ENCODE measurements around the gene GLO1. TPM values are rescaled to one million over a fixed set of nuclear protein-coding genes. Genes with fewer than 3 reads are reported as not detected.

GLO1 gene
- total and polyA plus RNA-seq, 2 donors from 2014 or later = 67.3 to 126 TPM

DNA sequence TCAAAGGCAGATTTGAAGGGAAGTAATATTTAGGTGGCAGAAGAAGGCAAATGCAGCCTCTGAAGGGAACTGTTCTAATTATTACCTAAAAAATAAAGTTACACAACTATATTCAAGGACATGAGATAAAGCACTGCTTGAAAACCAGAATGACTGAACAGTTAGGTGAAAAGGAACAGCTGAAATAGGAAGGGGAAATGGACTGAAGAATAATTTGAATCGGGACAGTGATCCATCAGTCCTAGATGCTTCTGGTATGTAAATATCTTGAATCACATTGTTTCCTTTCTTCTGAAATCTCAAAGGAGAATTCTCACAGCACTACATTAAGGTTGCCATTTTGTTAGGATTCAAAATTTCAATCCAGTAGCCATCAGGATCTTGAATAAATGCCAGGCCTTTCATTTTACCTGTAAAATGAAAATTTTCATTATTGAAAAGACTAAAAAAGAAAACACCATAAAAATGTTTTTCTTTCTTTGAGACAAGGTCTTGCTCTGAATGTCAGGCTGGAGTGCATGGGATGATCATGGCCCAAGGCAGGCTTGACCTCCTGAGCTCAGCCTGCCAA, 25.9 kb downstream of the GLO1 start:
- H3K4me1 ChIP-seq (ENCODE audit: control insufficient read depth in 2 of 3, insufficient read depth in 2 of 3, low read depth in 1 of 3, low read length in 3 of 3) = no peaks in the 10 kb centered on the region
- no peak overlapping the region for H3K27ac ChIP-seq (ENCODE audit: low read depth in 2 of 2, low read length in 2 of 2)
- no peaks in the 10 kb centered on the region for H3K9me3 ChIP-seq (ENCODE audit: control insufficient read depth in 2 of 3, insufficient read depth in 1 of 3, low read length in 3 of 3)
- DNase-seq (no peak), FAIRE-seq (no peak)
- TF ChIP-seq, protein P1, sequence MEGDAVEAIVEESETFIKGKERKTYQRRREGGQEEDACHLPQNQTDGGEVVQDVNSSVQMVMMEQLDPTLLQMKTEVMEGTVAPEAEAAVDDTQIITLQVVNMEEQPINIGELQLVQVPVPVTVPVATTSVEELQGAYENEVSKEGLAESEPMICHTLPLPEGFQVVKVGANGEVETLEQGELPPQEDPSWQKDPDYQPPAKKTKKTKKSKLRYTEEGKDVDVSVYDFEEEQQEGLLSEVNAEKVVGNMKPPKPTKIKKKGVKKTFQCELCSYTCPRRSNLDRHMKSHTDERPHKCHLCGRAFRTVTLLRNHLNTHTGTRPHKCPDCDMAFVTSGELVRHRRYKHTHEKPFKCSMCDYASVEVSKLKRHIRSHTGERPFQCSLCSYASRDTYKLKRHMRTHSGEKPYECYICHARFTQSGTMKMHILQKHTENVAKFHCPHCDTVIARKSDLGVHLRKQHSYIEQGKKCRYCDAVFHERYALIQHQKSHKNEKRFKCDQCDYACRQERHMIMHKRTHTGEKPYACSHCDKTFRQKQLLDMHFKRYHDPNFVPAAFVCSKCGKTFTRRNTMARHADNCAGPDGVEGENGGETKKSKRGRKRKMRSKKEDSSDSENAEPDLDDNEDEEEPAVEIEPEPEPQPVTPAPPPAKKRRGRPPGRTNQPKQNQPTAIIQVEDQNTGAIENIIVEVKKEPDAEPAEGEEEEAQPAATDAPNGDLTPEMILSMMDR (IDR thresholded peaks at IDR 0.05; ENCODE audit: borderline replicate concordance, extremely low read depth, insufficient read depth) = no peak
- no peak overlapping the region for H3K4me3 ChIP-seq (ENCODE audit: low read length in 3 of 3)
- intact Hi-C loops (cut with DNase I) = no loop called here
- H3K27me3 ChIP-seq (ENCODE audit: control insufficient read depth, insufficient read depth, low read length) = no peaks in the 10 kb centered on the region
- H3K36me3 ChIP-seq (ENCODE audit: control insufficient read depth in 2 of 3, insufficient read depth in 3 of 3, low read length in 3 of 3) = peaks cover 3 to 9% (median 4%) of the 10 kb centered on the region in 3 donors
- H3K9ac ChIP-seq (ENCODE audit: low read length in 3 of 3) = no peak overlapping the region

DNA sequence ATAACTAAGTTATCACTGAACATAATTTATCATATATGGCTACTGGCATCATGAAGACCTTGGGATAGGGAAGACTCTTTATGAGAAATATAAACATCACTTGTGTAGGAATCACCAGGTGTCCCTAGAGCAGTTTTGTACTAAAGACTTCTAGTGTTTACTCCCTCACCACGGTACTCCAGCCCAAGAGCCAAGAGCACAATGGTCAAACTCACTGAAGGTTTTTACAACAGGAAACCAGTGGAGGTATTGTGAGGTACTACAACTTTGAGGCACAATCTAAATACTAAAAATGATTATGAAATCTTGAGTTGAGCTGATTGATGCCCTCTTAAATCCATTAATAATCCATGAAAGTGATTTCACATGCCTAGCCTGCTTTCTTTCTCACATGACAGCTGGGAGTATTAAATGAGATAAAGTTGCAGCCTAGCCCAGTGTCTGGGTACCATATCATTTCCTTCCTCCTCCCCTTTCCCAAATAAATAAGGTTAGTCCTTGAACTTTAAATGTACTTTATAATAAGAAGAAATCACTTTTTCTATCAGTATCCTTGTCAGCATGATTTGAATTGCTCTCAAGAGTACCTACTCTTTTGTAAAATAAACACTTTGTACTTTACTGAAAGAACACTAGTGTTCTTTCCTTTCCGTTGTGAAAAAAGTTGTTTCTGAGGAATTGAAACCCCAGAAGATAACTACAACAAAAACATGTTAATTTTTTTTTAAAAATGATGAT, 26.5 kb downstream of the GLO1 start:
- no peaks in the 10 kb centered on the region for H3K27me3 ChIP-seq (ENCODE audit: control insufficient read depth, insufficient read depth, low read length)
- H3K27ac ChIP-seq (ENCODE audit: low read depth in 2 of 2, low read length in 2 of 2) = no peak overlapping the region
- FAIRE-seq (no peak), DNase-seq (no peak)
- TF ChIP-seq, protein P1 (IDR thresholded peaks at IDR 0.05; ENCODE audit: borderline replicate concordance, extremely low read depth, insufficient read depth) = no peak
- H3K9ac ChIP-seq (ENCODE audit: low read length in 3 of 3) = no peak overlapping the region
- H3K4me3 ChIP-seq (ENCODE audit: low read length in 3 of 3) = no peak overlapping the region
- H3K4me1 ChIP-seq (ENCODE audit: control insufficient read depth in 2 of 3, insufficient read depth in 2 of 3, low read depth in 1 of 3, low read length in 3 of 3) = no peaks in the 10 kb centered on the region
- H3K9me3 ChIP-seq (ENCODE audit: control insufficient read depth in 2 of 3, insufficient read depth in 1 of 3, low read length in 3 of 3) = no peaks in the 10 kb centered on the region
- intact Hi-C loops (cut with DNase I) = no loop called here
- peaks cover 3 to 9% (median 4%) of the 10 kb centered on the region in 3 donors for H3K36me3 ChIP-seq (ENCODE audit: control insufficient read depth in 2 of 3, insufficient read depth in 3 of 3, low read length in 3 of 3)

DNA sequence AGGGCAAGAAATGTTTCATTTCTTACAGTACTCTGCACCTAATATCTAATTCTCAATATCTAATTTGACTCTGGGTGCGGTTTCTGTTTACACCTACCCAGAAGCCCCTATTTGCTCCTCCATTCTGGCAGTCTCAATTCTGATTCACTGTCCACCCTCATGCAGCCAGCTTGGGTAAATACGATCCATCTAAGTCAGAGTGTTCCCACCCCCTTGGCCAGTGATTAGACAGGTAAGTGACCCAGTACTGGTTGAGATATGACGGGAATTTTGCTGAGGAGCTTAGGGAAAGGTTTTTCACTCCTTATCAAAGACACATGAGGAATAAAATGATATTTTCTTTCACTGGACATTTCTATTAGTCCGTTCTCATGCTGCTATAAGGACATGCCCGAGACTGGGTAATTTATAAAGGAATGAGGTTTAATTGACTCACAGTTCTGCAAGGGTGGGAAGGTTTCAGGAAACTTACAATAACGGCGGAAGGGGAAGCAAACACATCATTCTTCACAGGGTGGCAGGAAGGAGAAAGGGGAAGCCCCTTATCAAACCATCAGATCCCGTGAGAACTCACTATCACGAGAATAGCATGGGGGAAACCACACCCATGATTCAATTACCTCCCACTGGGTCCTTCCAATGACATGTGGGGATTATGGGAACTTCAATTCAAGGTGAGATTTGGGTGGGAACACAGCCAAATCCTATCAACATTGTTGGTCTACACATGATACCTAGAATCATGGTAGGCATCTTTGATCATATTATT, 29.4 kb downstream of the GLO1 start:
- H3K9me3 ChIP-seq (ENCODE audit: control insufficient read depth in 2 of 3, insufficient read depth in 1 of 3, low read length in 3 of 3) = no peaks in the 10 kb centered on the region
- intact Hi-C loops (cut with DNase I) = no loop called here
- no peaks in the 10 kb centered on the region for H3K4me1 ChIP-seq (ENCODE audit: control insufficient read depth in 2 of 3, insufficient read depth in 2 of 3, low read depth in 1 of 3, low read length in 3 of 3)
- H3K27ac ChIP-seq (ENCODE audit: low read depth in 2 of 2, low read length in 2 of 2) = no peak overlapping the region
- no peak overlapping the region for H3K4me3 ChIP-seq (ENCODE audit: low read length in 3 of 3)
- DNase-seq (no peak), FAIRE-seq (no peak)
- H3K36me3 ChIP-seq (ENCODE audit: control insufficient read depth in 2 of 3, insufficient read depth in 3 of 3, low read length in 3 of 3) = peaks cover 3 to 9% (median 4%) of the 10 kb centered on the region in 3 donors
- H3K27me3 ChIP-seq (ENCODE audit: control insufficient read depth, insufficient read depth, low read length) = no peaks in the 10 kb centered on the region
- TF ChIP-seq, protein P1 (IDR thresholded peaks at IDR 0.05; ENCODE audit: borderline replicate concordance, extremely low read depth, insufficient read depth) = no peak
- H3K9ac ChIP-seq (ENCODE audit: low read length in 3 of 3) = no peak overlapping the region

Measured in kidney (tissue), 14 donors.